HepG2 (cell line): ENCODE results near the gene TRMT2A. TPM values are rescaled to one million over a fixed set of nuclear protein-coding genes. Genes with fewer than 3 reads are reported as not detected.

ENCODE experiments used
- NBN ChIP-seq: fragments of 450-650 bp; conservative IDR thresholded peaks from 2 replicates; pipeline ENCODE4 v1.6.1; 2017
- SMAD1 ChIP-seq: sonication (generic); formaldehyde crosslinking; IDR thresholded peaks from 2 replicates; pipeline ENCODE4 v1.4.0; 2020; ENCODE audit warnings: missing genetic modification reagents, low read depth, mild to moderate bottlenecking, borderline replicate concordance
- TRAFD1 ChIP-seq: sonication (generic); formaldehyde crosslinking; IDR thresholded peaks from 2 replicates; pipeline ENCODE4 v1.5.1; 2020; ENCODE audit warnings: missing genetic modification reagents, mild to moderate bottlenecking, borderline replicate concordance
- YY1 ChIP-seq: IDR thresholded peaks from 2 replicates; pipeline ENCODE4 v1.6.1; 2011; ENCODE audit warnings: low read length, low read depth, moderate library complexity, mild to moderate bottlenecking; ENCODE audit not compliant: insufficient read depth, insufficient replicate concordance
- ZFP1 ChIP-seq: IDR thresholded peaks from 2 replicates; pipeline ENCODE4 v1.6.1; 2016
- ZNF24 ChIP-seq: fragments of 450-650 bp; IDR thresholded peaks from 2 replicates; pipeline ENCODE4 v1.6.1; 2017; ENCODE audit warnings: antibody characterized with exemption, mild to moderate bottlenecking
- ZNF33A ChIP-seq: sonication (generic); formaldehyde crosslinking; IDR thresholded peaks from 2 replicates; pipeline ENCODE4 v1.5.1; 2020; ENCODE audit warnings: missing genetic modification reagents, mild to moderate bottlenecking, moderate library complexity, borderline replicate concordance
- ZNF382 ChIP-seq: sonication (generic); formaldehyde crosslinking; IDR thresholded peaks from 2 replicates; pipeline ENCODE4 v1.5.0; 2020; ENCODE audit warnings: missing genetic modification reagents, mild to moderate bottlenecking, borderline replicate concordance
- polyA plus RNA-seq, 8 experiments: library from polyadenylated mRNA; depleted of rRNA in 3 of 8; stranded (reverse) in 7 of 8; unstranded in 1 of 8; fragments of >200 nt; fragmentation: Illumina TruSeq in 4 of 8; extraction: Trizol in 4 of 8; gene quantifications; 2 replicates each; pipeline versions ENCODE4 v1.2.1 to v1.2.3, GENCODE V29; 2011 to 2016; ENCODE audit warnings: low read depth in 4 of 8, missing spikeins in 1 of 8, mixed read lengths in 1 of 8; ENCODE audit not compliant: insufficient read depth in 1 of 8
- total RNA-seq, 5 experiments: library from RNA; depleted of rRNA; stranded (reverse); fragments of >200 nt; fragmentation: Illumina TruSeq; extraction: Trizol; gene quantifications; 2 replicates each; pipeline ENCODE4 v1.2.3, GENCODE V29; 2016; ENCODE audit warnings: low read depth in 1 of 5
- TF ChIP-seq, protein P1 (sequence below): IDR thresholded peaks from 2 replicates; pipeline ENCODE4 v1.6.1; 2012; ENCODE audit warnings: low read depth, low read length, improper control_type of control experiment
- TF ChIP-seq, protein P2 (sequence below): sonication (generic); formaldehyde crosslinking; IDR thresholded peaks from 2 replicates; pipeline ENCODE4 v1.4.0; 2020; ENCODE audit warnings: missing genetic modification reagents
- TF ChIP-seq, protein P3 (sequence below): sonication (generic); formaldehyde crosslinking; IDR thresholded peaks from 2 replicates; pipeline ENCODE4 v1.8.0; 2022; ENCODE audit warnings: missing genetic modification reagents, mild to moderate bottlenecking, inconsistent platforms, borderline replicate concordance
- TF ChIP-seq, protein P4 (sequence below): IDR thresholded peaks from 2 replicates; pipeline ENCODE4 v1.6.1; 2016; ENCODE audit warnings: missing compliant biosample characterization, missing genetic modification reagents, borderline replicate concordance
- TF ChIP-seq, protein P5 (sequence below): IDR thresholded peaks from 2 replicates; pipeline ENCODE4 v1.6.1; 2016; ENCODE audit warnings: mild to moderate bottlenecking

TRMT2A gene
- total and polyA plus RNA-seq, 2 of the 13 experiments (the other 11 are each of a cell fraction or from before 2014, with no cell fraction given) = 24.0 to 30.3 TPM

GRCh38 chr22:20128902-20129746, 12.1 kb upstream of the TRMT2A start (continued):
- TF ChIP-seq, protein P1, sequence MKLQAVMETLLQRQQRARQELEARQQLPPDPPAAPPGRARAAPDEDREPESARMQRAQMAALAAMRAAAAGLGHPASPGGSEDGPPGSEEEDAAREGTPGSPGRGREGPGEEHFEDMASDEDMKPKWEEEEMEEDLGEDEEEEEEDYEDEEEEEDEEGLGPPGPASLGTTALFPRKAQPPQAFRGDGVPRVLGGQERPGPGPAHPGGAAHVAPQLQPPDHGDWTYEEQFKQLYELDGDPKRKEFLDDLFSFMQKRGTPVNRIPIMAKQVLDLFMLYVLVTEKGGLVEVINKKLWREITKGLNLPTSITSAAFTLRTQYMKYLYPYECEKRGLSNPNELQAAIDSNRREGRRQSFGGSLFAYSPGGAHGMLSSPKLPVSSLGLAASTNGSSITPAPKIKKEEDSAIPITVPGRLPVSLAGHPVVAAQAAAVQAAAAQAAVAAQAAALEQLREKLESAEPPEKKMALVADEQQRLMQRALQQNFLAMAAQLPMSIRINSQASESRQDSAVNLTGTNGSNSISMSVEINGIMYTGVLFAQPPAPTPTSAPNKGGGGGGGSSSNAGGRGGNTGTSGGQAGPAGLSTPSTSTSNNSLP = no peak
- no peak for TF ChIP-seq ZFP1
- TF ChIP-seq, protein P2, sequence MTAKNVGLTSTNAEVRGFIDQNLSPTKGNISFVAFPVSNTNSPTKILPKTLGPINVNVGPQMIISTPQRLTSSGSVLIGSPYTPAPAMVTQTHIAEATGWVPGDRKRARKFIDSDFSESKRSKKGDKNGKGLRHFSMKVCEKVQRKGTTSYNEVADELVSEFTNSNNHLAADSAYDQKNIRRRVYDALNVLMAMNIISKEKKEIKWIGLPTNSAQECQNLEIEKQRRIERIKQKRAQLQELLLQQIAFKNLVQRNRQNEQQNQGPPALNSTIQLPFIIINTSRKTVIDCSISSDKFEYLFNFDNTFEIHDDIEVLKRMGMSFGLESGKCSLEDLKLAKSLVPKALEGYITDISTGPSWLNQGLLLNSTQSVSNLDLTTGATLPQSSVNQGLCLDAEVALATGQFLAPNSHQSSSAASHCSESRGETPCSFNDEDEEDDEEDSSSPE (CRISPR knock-in tag) = no peak; the same call in 1 of the 2 replicates
- TF ChIP-seq, protein P3, sequence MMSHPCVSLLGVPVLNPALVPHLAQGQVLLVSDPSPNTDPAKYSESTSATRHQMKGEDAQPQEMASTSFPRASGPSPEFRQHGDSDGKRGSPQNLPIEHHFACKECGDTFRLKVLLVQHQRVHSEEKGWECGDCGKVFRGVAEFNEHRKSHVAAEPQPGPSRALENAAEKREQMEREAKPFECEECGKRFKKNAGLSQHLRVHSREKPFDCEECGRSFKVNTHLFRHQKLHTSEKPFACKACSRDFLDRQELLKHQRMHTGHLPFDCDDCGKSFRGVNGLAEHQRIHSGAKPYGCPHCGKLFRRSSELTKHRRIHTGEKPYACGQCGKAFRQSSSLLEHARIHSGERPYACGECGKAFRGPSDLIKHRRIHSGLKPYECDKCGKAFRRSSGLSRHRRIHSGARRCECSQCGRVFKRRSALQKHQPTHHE (CRISPR knock-in tag) = no peak
- TF ChIP-seq SMAD1 = no peak
- TF ChIP-seq TRAFD1 (CRISPR knock-in tag) = no peak
- no peak for TF ChIP-seq ZNF382 (CRISPR knock-in tag)
- TF ChIP-seq, protein P4, sequence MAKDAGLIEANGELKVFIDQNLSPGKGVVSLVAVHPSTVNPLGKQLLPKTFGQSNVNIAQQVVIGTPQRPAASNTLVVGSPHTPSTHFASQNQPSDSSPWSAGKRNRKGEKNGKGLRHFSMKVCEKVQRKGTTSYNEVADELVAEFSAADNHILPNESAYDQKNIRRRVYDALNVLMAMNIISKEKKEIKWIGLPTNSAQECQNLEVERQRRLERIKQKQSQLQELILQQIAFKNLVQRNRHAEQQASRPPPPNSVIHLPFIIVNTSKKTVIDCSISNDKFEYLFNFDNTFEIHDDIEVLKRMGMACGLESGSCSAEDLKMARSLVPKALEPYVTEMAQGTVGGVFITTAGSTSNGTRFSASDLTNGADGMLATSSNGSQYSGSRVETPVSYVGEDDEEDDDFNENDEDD (CRISPR knock-in tag) = no peak
- TF ChIP-seq YY1 = no peak
- TF ChIP-seq ZNF24 = no peak
- no peak for TF ChIP-seq NBN
- TF ChIP-seq, protein P5, sequence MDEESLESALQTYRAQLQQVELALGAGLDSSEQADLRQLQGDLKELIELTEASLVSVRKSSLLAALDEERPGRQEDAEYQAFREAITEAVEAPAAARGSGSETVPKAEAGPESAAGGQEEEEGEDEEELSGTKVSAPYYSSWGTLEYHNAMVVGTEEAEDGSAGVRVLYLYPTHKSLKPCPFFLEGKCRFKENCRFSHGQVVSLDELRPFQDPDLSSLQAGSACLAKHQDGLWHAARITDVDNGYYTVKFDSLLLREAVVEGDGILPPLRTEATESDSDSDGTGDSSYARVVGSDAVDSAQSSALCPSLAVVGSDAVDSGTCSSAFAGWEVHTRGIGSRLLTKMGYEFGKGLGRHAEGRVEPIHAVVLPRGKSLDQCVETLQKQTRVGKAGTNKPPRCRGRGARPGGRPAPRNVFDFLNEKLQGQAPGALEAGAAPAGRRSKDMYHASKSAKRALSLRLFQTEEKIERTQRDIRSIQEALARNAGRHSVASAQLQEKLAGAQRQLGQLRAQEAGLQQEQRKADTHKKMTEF (CRISPR knock-in tag) = peak; percentile 53; the same call in 1 of the 2 replicates
- no peak for TF ChIP-seq ZNF33A (CRISPR knock-in tag)
